ENCODE measurements around the gene BCL2A1. TPM values are rescaled to one million over a fixed set of nuclear protein-coding genes. Genes with fewer than 3 reads are reported as not detected.
A peak's percentile ranks its signal among the peaks of the same experiment; 100 is the strongest.

Gene BCL2A1
- total and polyA plus RNA-seq, 2 experiments from 2014 or later, result 0.18 TPM; not detected in 1

DNA sequence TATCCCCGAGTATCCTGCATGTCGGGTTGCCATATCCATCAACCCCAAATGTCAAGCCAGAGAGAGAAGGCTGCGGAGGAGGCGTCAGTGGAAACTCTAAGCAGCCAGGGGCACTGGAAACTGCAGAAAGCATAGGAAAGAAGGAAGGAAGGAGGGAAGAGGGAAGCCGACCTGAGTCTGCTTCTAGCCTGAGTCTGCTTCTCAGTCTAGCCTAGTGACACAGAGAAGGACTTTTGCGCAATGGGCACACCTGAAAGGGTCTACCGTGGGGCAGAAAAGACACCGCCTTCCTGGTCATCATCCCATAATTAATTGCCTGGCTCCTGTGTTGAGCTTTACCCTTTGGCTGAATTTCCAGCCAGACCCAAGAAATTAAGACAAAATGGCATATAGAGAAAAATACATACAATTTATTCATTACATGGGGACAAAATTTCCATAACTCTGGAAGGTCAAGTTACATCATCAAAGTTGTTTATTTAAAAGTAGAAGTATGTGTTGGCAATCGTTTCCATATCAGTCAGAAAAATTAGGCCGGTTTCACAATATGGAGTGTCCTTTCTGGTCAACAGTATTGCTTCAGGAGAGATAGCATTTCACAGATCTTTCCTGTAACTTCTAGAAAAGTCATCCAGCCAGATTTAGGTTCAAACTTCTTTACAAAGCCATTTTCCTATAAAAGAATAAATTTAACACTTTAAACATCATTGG, 10.3 kb downstream of the BCL2A1 start:
- H3K36me3 ChIP-seq, result no peaks in the 10 kb centered on the region
- no peak overlapping the region for H3K27ac ChIP-seq
- H3K9me3 ChIP-seq (ENCODE audit: low read depth), result no peaks in the 10 kb centered on the region
- peak in 1 of 2 donors; percentile 62 for DNase-seq (ENCODE audit: low read depth in 1 of 2, low spot score in 1 of 2)
- no peaks in the 10 kb centered on the region for H3K4me1 ChIP-seq (ENCODE audit: low read depth)
- no peak overlapping the region for H3K4me3 ChIP-seq
- TF ChIP-seq, protein P1, sequence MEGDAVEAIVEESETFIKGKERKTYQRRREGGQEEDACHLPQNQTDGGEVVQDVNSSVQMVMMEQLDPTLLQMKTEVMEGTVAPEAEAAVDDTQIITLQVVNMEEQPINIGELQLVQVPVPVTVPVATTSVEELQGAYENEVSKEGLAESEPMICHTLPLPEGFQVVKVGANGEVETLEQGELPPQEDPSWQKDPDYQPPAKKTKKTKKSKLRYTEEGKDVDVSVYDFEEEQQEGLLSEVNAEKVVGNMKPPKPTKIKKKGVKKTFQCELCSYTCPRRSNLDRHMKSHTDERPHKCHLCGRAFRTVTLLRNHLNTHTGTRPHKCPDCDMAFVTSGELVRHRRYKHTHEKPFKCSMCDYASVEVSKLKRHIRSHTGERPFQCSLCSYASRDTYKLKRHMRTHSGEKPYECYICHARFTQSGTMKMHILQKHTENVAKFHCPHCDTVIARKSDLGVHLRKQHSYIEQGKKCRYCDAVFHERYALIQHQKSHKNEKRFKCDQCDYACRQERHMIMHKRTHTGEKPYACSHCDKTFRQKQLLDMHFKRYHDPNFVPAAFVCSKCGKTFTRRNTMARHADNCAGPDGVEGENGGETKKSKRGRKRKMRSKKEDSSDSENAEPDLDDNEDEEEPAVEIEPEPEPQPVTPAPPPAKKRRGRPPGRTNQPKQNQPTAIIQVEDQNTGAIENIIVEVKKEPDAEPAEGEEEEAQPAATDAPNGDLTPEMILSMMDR (IDR thresholded peaks at IDR 0.05; ENCODE audit: low read depth, low read length), result no peak
- H3K27me3 ChIP-seq, result no peaks in the 10 kb centered on the region

DNA sequence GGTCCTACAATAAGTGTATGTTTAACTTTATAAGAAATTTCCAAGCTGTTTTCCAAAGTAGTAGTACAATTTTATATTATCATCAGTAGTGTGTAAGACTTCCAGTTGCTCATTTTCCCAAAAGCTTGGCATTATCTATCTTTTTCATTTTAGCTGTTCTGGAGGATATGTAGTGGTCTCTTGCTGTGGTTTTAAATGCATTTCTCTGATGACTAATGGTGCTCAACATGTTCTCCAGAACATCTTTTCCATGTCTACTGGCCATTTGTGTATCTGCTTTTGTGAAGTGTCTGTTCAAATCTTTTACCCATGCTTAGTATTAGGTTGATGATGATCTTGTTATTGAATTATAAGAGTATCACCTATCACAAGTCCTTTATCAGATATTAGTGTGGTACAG, 13.3 kb downstream of the BCL2A1 start:
- no peaks in the 10 kb centered on the region for H3K27me3 ChIP-seq
- no peak overlapping the region for H3K4me3 ChIP-seq
- H3K4me1 ChIP-seq (ENCODE audit: low read depth), result no peaks in the 10 kb centered on the region
- H3K9me3 ChIP-seq (ENCODE audit: low read depth), result no peaks in the 10 kb centered on the region
- no peaks in the 10 kb centered on the region for H3K36me3 ChIP-seq
- no peak overlapping the region for H3K27ac ChIP-seq
- DNase-seq (ENCODE audit: low read depth in 1 of 2, low spot score in 1 of 2), result peak in 1 of 2 donors; percentile 45
- TF ChIP-seq, protein P1 (IDR thresholded peaks at IDR 0.05; ENCODE audit: low read depth, low read length), result no peak

DNA sequence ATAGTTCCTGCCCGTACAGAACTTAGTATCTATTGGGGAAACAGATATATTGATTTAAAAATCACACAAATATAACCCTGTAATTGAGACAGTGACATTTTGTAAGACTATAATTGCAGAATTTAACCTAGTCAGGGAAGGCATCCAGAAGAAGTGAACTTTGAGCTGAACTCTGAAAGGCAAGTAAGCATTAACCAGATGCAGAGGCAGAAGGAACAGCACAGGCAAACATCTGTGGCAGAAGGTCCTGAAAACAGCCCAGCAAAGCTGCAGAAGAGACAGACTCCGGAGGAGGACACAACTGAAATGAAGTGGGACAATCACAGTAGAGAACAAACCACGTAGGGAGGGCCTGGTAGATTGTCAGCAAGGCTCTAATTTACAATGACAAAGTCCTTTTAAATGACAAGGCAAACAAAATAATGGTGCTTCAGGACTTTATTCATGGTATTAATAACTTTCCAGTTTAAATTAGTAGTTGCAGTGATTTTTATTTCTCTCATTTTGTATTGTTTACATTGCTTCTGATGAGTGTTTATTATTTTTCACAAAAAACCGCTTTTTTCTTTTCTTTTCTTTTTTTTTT, 14.5 kb downstream of the BCL2A1 start:
- Histone ChIP-seq H3K36me3 (no peaks in the 10 kb centered on the region), H3K27ac (no peak overlapping the region), H3K9me3 (ENCODE audit: low read depth) (no peaks in the 10 kb centered on the region), H3K4me1 (ENCODE audit: low read depth) (no peaks in the 10 kb centered on the region), H3K4me3 (no peak overlapping the region), H3K27me3 (no peaks in the 10 kb centered on the region)
- no peak for DNase-seq (ENCODE audit: low read depth in 1 of 2, low spot score in 1 of 2)
- TF ChIP-seq, protein P1 (IDR thresholded peaks at IDR 0.05; ENCODE audit: low read depth, low read length), result no peak

DNA sequence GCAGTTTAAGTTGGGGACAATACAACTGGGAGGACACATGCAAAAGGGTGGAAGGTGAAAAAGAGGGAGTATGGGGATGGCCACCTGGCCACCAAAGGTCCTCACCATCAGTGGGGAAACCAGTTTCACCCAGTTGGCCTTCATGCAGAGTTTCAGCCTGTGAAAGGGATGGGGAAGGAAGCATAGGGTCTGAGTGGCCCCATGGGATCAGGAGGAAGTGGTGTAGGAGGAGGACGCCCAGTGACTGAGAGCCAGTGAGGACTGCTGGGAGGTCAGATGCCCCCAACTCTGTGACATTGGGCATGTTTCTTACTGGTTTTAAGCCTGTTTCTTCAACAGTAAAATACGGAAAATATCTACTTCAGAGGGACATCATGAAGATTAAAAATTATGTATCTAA, 16.3 kb downstream of the BCL2A1 start:
- Histone ChIP-seq H3K36me3 (no peaks in the 10 kb centered on the region), H3K4me3 (no peak overlapping the region), H3K9me3 (ENCODE audit: low read depth) (no peaks in the 10 kb centered on the region), H3K27ac (no peak overlapping the region), H3K4me1 (ENCODE audit: low read depth) (no peaks in the 10 kb centered on the region), H3K27me3 (no peaks in the 10 kb centered on the region)
- DNase-seq (ENCODE audit: low read depth in 1 of 2, low spot score in 1 of 2), result no peak
- TF ChIP-seq, protein P1 (IDR thresholded peaks at IDR 0.05; ENCODE audit: low read depth, low read length), result no peak

DNA sequence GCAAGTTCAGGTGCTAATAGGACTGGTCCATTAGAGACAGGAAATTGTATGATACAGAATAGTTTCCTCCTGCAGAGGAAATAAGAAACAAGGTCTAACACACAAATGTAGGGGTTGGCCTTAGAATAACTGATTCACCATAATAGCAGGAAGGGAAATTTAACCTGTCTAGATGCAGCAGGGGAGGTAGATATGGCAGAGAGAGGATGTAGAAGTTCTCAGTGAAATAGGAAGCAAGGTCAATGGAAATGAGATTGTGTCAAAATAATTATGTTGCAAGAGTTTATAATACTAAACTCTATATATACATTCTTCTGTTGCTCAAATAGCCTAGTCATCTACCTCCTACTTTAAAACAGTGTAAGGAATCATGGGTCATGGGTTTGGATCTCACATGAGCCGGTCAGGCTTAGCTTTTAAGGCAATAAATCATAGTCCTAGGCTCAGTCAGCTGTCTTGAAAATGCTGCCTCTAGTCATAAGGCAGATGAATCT, 17.0 kb downstream of the BCL2A1 start:
- no peak for DNase-seq (ENCODE audit: low read depth in 1 of 2, low spot score in 1 of 2)
- TF ChIP-seq, protein P1 (IDR thresholded peaks at IDR 0.05; ENCODE audit: low read depth, low read length), result no peak
- H3K9me3 ChIP-seq (ENCODE audit: low read depth), result no peaks in the 10 kb centered on the region

More for the DNA sequence above, 17.0 kb downstream of the BCL2A1 start:
- Histone ChIP-seq H3K4me3 (no peak overlapping the region), H3K27ac (no peak overlapping the region), H3K27me3 (no peaks in the 10 kb centered on the region), H3K4me1 (ENCODE audit: low read depth) (no peaks in the 10 kb centered on the region), H3K36me3 (no peaks in the 10 kb centered on the region)

Measured in cardiac muscle cell (in vitro differentiated cells and primary cell).